ENCODE results near the gene METRNL. TPM values are rescaled to one million over a fixed set of nuclear protein-coding genes. Genes with fewer than 3 reads are reported as not detected.

METRNL gene
- total and polyA plus RNA-seq, 8 donors = 12.7 to 61.8 (median 19.2) TPM

- Histone ChIP-seq H3K27me3 (peaks cover 0 to 14% of the 10 kb centered on the region in 2 donors), H3K36me3 (peaks cover 0 to 57% of the 10 kb centered on the region in 2 donors), H3K4me3 (no peak overlapping the region), H3K27ac (no peak overlapping the region), H3K4me1 (peaks cover 29 to 90% of the 10 kb centered on the region in 2 donors), H3K9me3 (no peaks in the 10 kb centered on the region)
- no peak for DNase-seq
- no peak for ATAC-seq
- intact Hi-C loops (cut with DNase I) = no loop called here
- no peak for TF ChIP-seq CTCF (IDR thresholded peaks at IDR 0.05)
Observed at GRCh38 chr17:83085526-83086198, 6.3 kb downstream of the METRNL start.

GRCh38 chr17:83086199-83086880 is 6.9 kb downstream of the METRNL start:
- intact Hi-C loops (cut with DNase I) = no loop called here
- DNase-seq = no peak
- Histone ChIP-seq H3K9me3 (no peaks in the 10 kb centered on the region), H3K4me1 (peaks cover 31 to 92% of the 10 kb centered on the region in 2 donors), H3K27me3 (peaks cover 0 to 8% of the 10 kb centered on the region in 2 donors), H3K4me3 (no peak overlapping the region), H3K27ac (no peak overlapping the region), H3K36me3 (peaks cover 0 to 64% of the 10 kb centered on the region in 2 donors)
- no peak for ATAC-seq
- TF ChIP-seq CTCF (IDR thresholded peaks at IDR 0.05) = no peak

- no peak for TF ChIP-seq CTCF (IDR thresholded peaks at IDR 0.05)
- Histone ChIP-seq H3K27me3 (peaks cover 0 to under 1% of the 10 kb centered on the region in 2 donors), H3K4me1 (peaks cover 31 to 87% of the 10 kb centered on the region in 2 donors), H3K4me3 (no peak overlapping the region), H3K27ac (no peak overlapping the region), H3K36me3 (peaks cover 0 to 65% of the 10 kb centered on the region in 2 donors), H3K9me3 (no peaks in the 10 kb centered on the region)
- no peak for DNase-seq
- no peak for ATAC-seq
- intact Hi-C loops (cut with DNase I) = no loop called here
Observed at GRCh38 chr17:83086907-83087787, 7.7 kb downstream of the METRNL start.

GRCh38 chr17:83087788-83088360 is 8.5 kb downstream of the METRNL start:
- no peak for TF ChIP-seq CTCF (IDR thresholded peaks at IDR 0.05)
- peaks cover 25 to 80% of the 10 kb centered on the region in 2 donors for H3K4me1 ChIP-seq
- intact Hi-C loops (cut with DNase I) = no loop called here
- no peak for ATAC-seq
- no peak overlapping the region for H3K27ac ChIP-seq
- H3K27me3 ChIP-seq = no peaks in the 10 kb centered on the region
- no peak for DNase-seq
- H3K4me3 ChIP-seq = no peak overlapping the region
- no peaks in the 10 kb centered on the region for H3K9me3 ChIP-seq
- H3K36me3 ChIP-seq = peaks cover 0 to 66% of the 10 kb centered on the region in 2 donors
